Sigmoid colon (tissue), 7 donors: ENCODE measurements around the gene SLC6A12. TPM values are rescaled to one million over a fixed set of nuclear protein-coding genes. Genes with fewer than 3 reads are reported as not detected.

Experiments
- DNase-seq: peaks from one replicate; pipeline ENCODE4 v3.0.0-alpha.2; 2019
- H3K27ac ChIP-seq, 4 donors: fragments of 200-600 bp; sonication (generic); one replicate each; pipeline ENCODE4 v1.5.1; 2016 to 2019; ENCODE audit warnings: mild to moderate bottlenecking in 1 of 4
- H3K27me3 ChIP-seq, 3 donors: fragments of 200-600 bp; sonication (generic); one replicate each; pipeline ENCODE4 v1.5.1; 2019; ENCODE audit warnings: mild to moderate bottlenecking in 1 of 3
- H3K36me3 ChIP-seq, 4 donors: fragments of 200-600 bp; sonication (generic); one replicate each; pipeline ENCODE4 v1.5.1; 2016 to 2019
- H3K4me1 ChIP-seq, 4 donors: fragments of 200-600 bp; sonication (generic); one replicate each; pipeline ENCODE4 v1.5.1; 2017 to 2019
- H3K4me3 ChIP-seq, 4 donors: fragments of 200-600 bp; sonication (generic); one replicate each; pipeline ENCODE4 v1.5.1; 2017 to 2019; ENCODE audit warnings: mild to moderate bottlenecking in 2 of 4, moderate library complexity in 1 of 4
- H3K9me3 ChIP-seq, 4 donors: fragments of 200-600 bp in 3 of 4; sonication (generic) in 3 of 4; one replicate each; pipeline versions ENCODE4 v1.5.1 to v1.6.1; 2013 to 2019
- CTCF ChIP-seq, 4 experiments: fragments of 450-650 bp in 3 of 4; fragments of 200-600 bp in 1 of 4; IDR thresholded peaks; one replicate each; pipeline ENCODE4 v1.5.1; 2016 to 2019; ENCODE audit warnings: antibody characterized with exemption in 4 of 4, mild to moderate bottlenecking in 3 of 4, moderate library complexity in 2 of 4
- EP300 ChIP-seq, 4 donors: sonication (generic); formaldehyde crosslinking; IDR thresholded peaks; one replicate each; pipeline ENCODE4 v1.6.1; 2017; ENCODE audit warnings: antibody characterized with exemption in 4 of 4
- POLR2A ChIP-seq, 2 donors: fragments of 450-650 bp; IDR thresholded peaks; one replicate each; pipeline ENCODE4 v1.6.1; 2016; ENCODE audit warnings: antibody characterized with exemption in 2 of 2, mild to moderate bottlenecking in 2 of 2, moderate library complexity in 2 of 2
- POLR2AphosphoS5 ChIP-seq, 4 donors: sonication (generic); formaldehyde crosslinking; IDR thresholded peaks; one replicate each; pipeline ENCODE4 v1.6.1; 2017; ENCODE audit warnings: antibody characterized with exemption in 4 of 4
- WGBS, 2 donors: extraction: QIAGEN DNeasy Blood & Tissue Kit; methylation state at CpG; one replicate each; pipeline ENCODE4 v1.1.7; 2013; 5-methylcytosine and 5-hydroxymethylcytosine counted together
- intact Hi-C: fragments of 100-400 bp; cut with DNase I; formaldehyde crosslinking; loops from one replicate; pipeline ENCODE4 v1.15.1; 2023
- polyA plus RNA-seq, 3 donors: library from polyadenylated mRNA; stranded (reverse); fragments of 200-250 nt; gene quantifications; one replicate each; pipeline ENCODE4 v1.2.3, GENCODE V29; 2013
- total RNA-seq, 4 donors: library from RNA; depleted of rRNA; stranded (reverse); fragments of >200 nt; gene quantifications; one replicate each; pipeline ENCODE4 v1.1.0, GENCODE V29; 2016
- donor health status: healthy with polysubstance abuse.
- donor health status: Bipolar disorder and iron deficiency.
- donor health status: healthy.

SLC6A12 gene
- total and polyA plus RNA-seq, 7 donors, result 0.28 to 4.2 (median 2.1) TPM; not detected in 2

- Histone ChIP-seq H3K4me1 (no peaks in the 10 kb centered on the region), H3K27me3 (peaks cover 0 to 7% (median 0%) of the 10 kb centered on the region in 3 donors), H3K27ac (no peak overlapping the region), H3K4me3 (no peak overlapping the region), H3K36me3 (no peaks in the 10 kb centered on the region), H3K9me3 (no peaks in the 10 kb centered on the region)
- intact Hi-C loops, result no loop called here
- no peak for DNase-seq
- WGBS, 2 donors, result 84 to 91% methylated on average over 18 of the region's 18 CpGs
- TF ChIP-seq POLR2AphosphoS5 (IDR thresholded peaks at IDR 0.05), result no peak
- no peak for TF ChIP-seq CTCF (IDR thresholded peaks at IDR 0.05)
- TF ChIP-seq POLR2A (IDR thresholded peaks at IDR 0.05), result no peak
- TF ChIP-seq EP300 (IDR thresholded peaks at IDR 0.05), result no peak
These were observed 11.1 kb upstream of the SLC6A12 start for GRCh38 chr12:225012-225411.

- 87 to 91% methylated on average over 9 of the region's 9 CpGs for WGBS, 2 donors
- intact Hi-C loops, result no loop called here
- Histone ChIP-seq H3K27ac (no peak overlapping the region), H3K4me3 (no peak overlapping the region), H3K36me3 (no peaks in the 10 kb centered on the region), H3K9me3 (no peaks in the 10 kb centered on the region), H3K4me1 (no peaks in the 10 kb centered on the region), H3K27me3 (peaks cover 0 to 14% (median 0%) of the 10 kb centered on the region in 3 donors)
- no peak for DNase-seq
- no peak for TF ChIP-seq POLR2A (IDR thresholded peaks at IDR 0.05)
- no peak for TF ChIP-seq CTCF (IDR thresholded peaks at IDR 0.05)
- TF ChIP-seq EP300 (IDR thresholded peaks at IDR 0.05), result no peak
- TF ChIP-seq POLR2AphosphoS5 (IDR thresholded peaks at IDR 0.05), result no peak
These were observed 10.4 kb upstream of the SLC6A12 start for GRCh38 chr12:224330-224729.

- intact Hi-C loops, result no loop called here
- DNase-seq, result no peak
- Histone ChIP-seq H3K36me3 (no peaks in the 10 kb centered on the region), H3K27ac (no peak overlapping the region), H3K4me3 (no peak overlapping the region), H3K27me3 (peaks cover 0 to 17% (median 0%) of the 10 kb centered on the region in 3 donors), H3K4me1 (no peaks in the 10 kb centered on the region), H3K9me3 (no peaks in the 10 kb centered on the region)
- TF ChIP-seq CTCF (IDR thresholded peaks at IDR 0.05) (no peak), POLR2AphosphoS5 (IDR thresholded peaks at IDR 0.05) (no peak), EP300 (IDR thresholded peaks at IDR 0.05) (no peak), POLR2A (IDR thresholded peaks at IDR 0.05) (no peak)
- WGBS, 2 donors, result 81 to 82% methylated on average over 11 of the region's 11 CpGs
These were observed 9.9 kb upstream of the SLC6A12 start for GRCh38 chr12:223841-224240.

GRCh38 chr12:221736-222135 lies 7.8 kb upstream of the SLC6A12 start:
- H3K27me3 ChIP-seq, result peaks cover 0 to 23% (median 0%) of the 10 kb centered on the region in 3 donors
- WGBS, 2 donors, result 71 to 82% methylated on average over 6 of the region's 6 CpGs
- DNase-seq, result no peak
- intact Hi-C loops, result no loop called here
- no peak overlapping the region for H3K4me3 ChIP-seq
- no peak for TF ChIP-seq POLR2A (IDR thresholded peaks at IDR 0.05)
- TF ChIP-seq POLR2AphosphoS5 (IDR thresholded peaks at IDR 0.05), result no peak
- TF ChIP-seq EP300 (IDR thresholded peaks at IDR 0.05), result no peak
- TF ChIP-seq CTCF (IDR thresholded peaks at IDR 0.05), result no peak
- no peak overlapping the region for H3K27ac ChIP-seq
- no peaks in the 10 kb centered on the region for H3K4me1 ChIP-seq
- H3K9me3 ChIP-seq, result no peaks in the 10 kb centered on the region
- no peaks in the 10 kb centered on the region for H3K36me3 ChIP-seq

GRCh38 chr12:220946-221550 lies 7.1 kb upstream of the SLC6A12 start:
- intact Hi-C loops, result no loop called here
- H3K4me1 ChIP-seq, result no peaks in the 10 kb centered on the region
- no peak overlapping the region for H3K4me3 ChIP-seq
- DNase-seq, result no peak
- 92 to 94% methylated on average over 19 of the region's 19 CpGs for WGBS, 2 donors
- H3K27ac ChIP-seq, result no peak overlapping the region
- H3K27me3 ChIP-seq, result peaks cover 0 to 24% (median 0%) of the 10 kb centered on the region in 3 donors
- H3K36me3 ChIP-seq, result no peaks in the 10 kb centered on the region
- TF ChIP-seq POLR2A (IDR thresholded peaks at IDR 0.05) (no peak), CTCF (IDR thresholded peaks at IDR 0.05) (no peak), POLR2AphosphoS5 (IDR thresholded peaks at IDR 0.05) (no peak), EP300 (IDR thresholded peaks at IDR 0.05) (no peak)
- no peaks in the 10 kb centered on the region for H3K9me3 ChIP-seq
